IMR-90 (cell line): Measurements from ENCODE around the gene PMS1. TPM values are rescaled to one million over a fixed set of nuclear protein-coding genes. Genes with fewer than 3 reads are reported as not detected.

Experiments
- ATAC-seq: fragments of 200-7000 bp; cut with Tn5 transposase; 2 replicates; pipeline ENCODE4 v1.9.1; 2020; ENCODE audit warnings: low read depth, mild to moderate bottlenecking, moderate library complexity
- BruUV-seq: library from RNA; stranded (reverse); fragments of 400-500 nt; replicated peaks from 2 replicates; lab custom pipeline; 2021; lab: Mats Ljungman, UMichigan
- CTCF ChIA-PET: fragments of 300-600 bp; formaldehyde crosslinking; extraction: SDS; loops from one replicate; lab custom pipeline; 2021; ENCODE audit warnings: antibody characterized with exemption; lab: Yijun Ruan, JAX
- POLR2A ChIA-PET: fragments of 300-600 bp; sonication (Branson Sonifier 250); formaldehyde crosslinking; loops from one replicate; lab custom pipeline; 2022; ENCODE audit warnings: antibody characterized with exemption; ENCODE audit not compliant: unreplicated experiment; lab: Charles Lee
- DNase-seq: peaks from one replicate; pipeline ENCODE4 v3.0.0; 2013
- H2AFZ ChIP-seq: replicated peaks from 2 replicates; pipeline ENCODE3; 2013; ENCODE audit warnings: low read length, mild to moderate bottlenecking; ENCODE audit not compliant: poor library complexity
- H2AK5ac ChIP-seq: 2 replicates; pipeline ENCODE4 v1.6.1; 2013; ENCODE audit warnings: low read depth, low read length, inconsistent platforms
- H2AK9ac ChIP-seq: replicated peaks from 2 replicates; pipeline ENCODE3; 2013; ENCODE audit warnings: mild to moderate bottlenecking, low read depth, low read length, moderate library complexity; ENCODE audit not compliant: poor library complexity
- H2BK120ac ChIP-seq: 2 replicates; pipeline ENCODE4 v1.6.1; 2013; ENCODE audit warnings: low read depth, low read length, inconsistent platforms
- H2BK15ac ChIP-seq: 3 replicates; pipeline ENCODE4 v1.6.1; 2013; ENCODE audit warnings: low read depth, low read length, inconsistent platforms
- H2BK20ac ChIP-seq: 2 replicates; pipeline ENCODE4 v1.6.1; 2013; ENCODE audit warnings: low read depth, mild to moderate bottlenecking, inconsistent platforms, low read length, moderate library complexity
- H2BK5ac ChIP-seq: 2 replicates; pipeline ENCODE4 v1.6.1; 2013; ENCODE audit warnings: mild to moderate bottlenecking, low read depth, low read length, inconsistent platforms; ENCODE audit not compliant: poor library complexity, severe bottlenecking
- H3K14ac ChIP-seq: replicated peaks from 2 replicates; pipeline ENCODE4 v1.6.1; 2013; ENCODE audit warnings: low read depth, low read length, inconsistent platforms
- H3K18ac ChIP-seq: 2 replicates; pipeline ENCODE4 v1.6.1; 2013; ENCODE audit warnings: low read depth, low read length, control low read depth
- H3K23ac ChIP-seq: 2 replicates; pipeline ENCODE4 v1.6.1; 2013; ENCODE audit warnings: low read depth, low read length, inconsistent platforms
- H3K27ac ChIP-seq: 2 replicates; pipeline ENCODE4 v1.5.1; 2013; ENCODE audit warnings: mild to moderate bottlenecking, control low read depth, low read length; ENCODE audit not compliant: insufficient read depth
- H3K27me3 ChIP-seq: 2 replicates; pipeline ENCODE4 v1.6.1; 2013; ENCODE audit warnings: low read length; ENCODE audit not compliant: control insufficient read depth, insufficient read depth
- H3K36me3 ChIP-seq: 2 replicates; pipeline ENCODE4 v1.6.1; 2013; ENCODE audit warnings: low read length, mixed read lengths; ENCODE audit not compliant: control insufficient read depth, insufficient read depth
- H3K4ac ChIP-seq: 2 replicates; pipeline ENCODE4 v1.6.1; 2013; ENCODE audit warnings: low read depth, low read length, inconsistent platforms
- H3K4me1 ChIP-seq: 2 replicates; pipeline ENCODE4 v1.6.1; 2013; ENCODE audit warnings: low read length, mixed read lengths; ENCODE audit not compliant: control insufficient read depth, insufficient read depth
- H3K4me2 ChIP-seq: 2 replicates; pipeline ENCODE4 v1.6.1; 2013; ENCODE audit warnings: low read depth, mild to moderate bottlenecking, control low read depth, low read length, moderate library complexity
- H3K4me3 ChIP-seq: 2 replicates; pipeline ENCODE4 v1.5.1; 2013; ENCODE audit warnings: low read depth, mild to moderate bottlenecking, control low read depth, low read length, moderate library complexity; ENCODE audit not compliant: insufficient read depth
- H3K56ac ChIP-seq: 2 replicates; pipeline ENCODE4 v1.6.1; 2013; ENCODE audit warnings: low read length, inconsistent platforms; ENCODE audit not compliant: insufficient read depth; ENCODE audit errors: extremely low read depth
- H3K79me1 ChIP-seq, 2 experiments: 2 replicates each; pipeline ENCODE4 v1.6.1; 2013; ENCODE audit warnings: low read length in 2 of 2, inconsistent platforms in 1 of 2, low read depth in 1 of 2
- H3K9ac ChIP-seq: 2 replicates; pipeline ENCODE4 v1.6.1; 2013; ENCODE audit warnings: low read depth, low read length, control low read depth
- H3K9me1 ChIP-seq: 2 replicates; pipeline ENCODE4 v1.6.1; 2013; ENCODE audit warnings: low read length, inconsistent platforms; ENCODE audit not compliant: insufficient read depth
- H3K9me3 ChIP-seq: 2 replicates; pipeline ENCODE4 v1.6.1; 2013; ENCODE audit warnings: low read length; ENCODE audit not compliant: control insufficient read depth, insufficient read depth
- H4K20me1 ChIP-seq: 2 replicates; pipeline ENCODE4 v1.6.1; 2013; ENCODE audit warnings: low read length, inconsistent platforms; ENCODE audit not compliant: insufficient read depth
- H4K5ac ChIP-seq: 2 replicates; pipeline ENCODE4 v1.6.1; 2013; ENCODE audit warnings: mild to moderate bottlenecking, low read depth, low read length, control low read depth
- H4K8ac ChIP-seq, 2 experiments: 2 replicates each; pipeline ENCODE4 v1.6.1; 2013; ENCODE audit warnings: low read depth in 2 of 2, low read length in 2 of 2, control low read depth in 1 of 2, inconsistent platforms in 1 of 2
- H4K91ac ChIP-seq: 2 replicates; pipeline ENCODE4 v1.6.1; 2013; ENCODE audit warnings: low read depth, low read length, inconsistent platforms; ENCODE audit not compliant: insufficient read depth
- BHLHE40 ChIP-seq: fragments of 150-350 bp; IDR thresholded peaks from 2 replicates; pipeline ENCODE4 v1.6.1; 2016; ENCODE audit warnings: mild to moderate bottlenecking, low read depth, low read length
- CEBPB ChIP-seq: IDR thresholded peaks from 2 replicates; pipeline ENCODE4 v1.6.1; 2012; ENCODE audit warnings: low read depth, low read length, improper control_type of control experiment
- CHD1 ChIP-seq: IDR thresholded peaks from 2 replicates; pipeline ENCODE4 v1.6.1; 2012; ENCODE audit warnings: low read depth, low read length, improper control_type of control experiment
- FOS ChIP-seq: fragments of 150-350 bp; IDR thresholded peaks from 2 replicates; pipeline ENCODE4 v1.6.1; 2016; ENCODE audit warnings: low read depth, low read length
- MAFK ChIP-seq: IDR thresholded peaks from 2 replicates; pipeline ENCODE4 v1.6.1; 2012; ENCODE audit warnings: low read depth, low read length, improper control_type of control experiment
- MAZ ChIP-seq: IDR thresholded peaks from 2 replicates; pipeline ENCODE4 v1.6.1; 2012; ENCODE audit warnings: low read depth, mild to moderate bottlenecking, low read length, improper control_type of control experiment, moderate library complexity, borderline replicate concordance
- MXI1 ChIP-seq: IDR thresholded peaks from 2 replicates; pipeline ENCODE4 v1.6.1; 2012; ENCODE audit warnings: low read depth, mild to moderate bottlenecking, low read length, moderate library complexity, borderline replicate concordance
- NFE2L2 ChIP-seq: fragments of 150-350 bp; IDR thresholded peaks from 2 replicates; pipeline ENCODE4 v1.6.1; 2016; ENCODE audit warnings: low read depth, mild to moderate bottlenecking, low read length
- POLR2A ChIP-seq: IDR thresholded peaks from 2 replicates; pipeline ENCODE4 v1.6.1; 2012; ENCODE audit warnings: mild to moderate bottlenecking, low read depth, low read length
- RAD21 ChIP-seq: IDR thresholded peaks from 2 replicates; pipeline ENCODE4 v1.6.1; 2012; ENCODE audit warnings: low read length, improper control_type of control experiment
- RCOR1 ChIP-seq: IDR thresholded peaks from 2 replicates; pipeline ENCODE4 v1.6.1; 2012; ENCODE audit warnings: mild to moderate bottlenecking, low read length, improper control_type of control experiment; ENCODE audit not compliant: insufficient replicate concordance
- RFX5 ChIP-seq: IDR thresholded peaks from 2 replicates; pipeline ENCODE4 v1.8.0; 2012; ENCODE audit warnings: low read depth, mild to moderate bottlenecking, low read length, moderate library complexity
- SMC3 ChIP-seq: fragments of 150-350 bp; IDR thresholded peaks from 2 replicates; pipeline ENCODE4 v1.6.1; 2016; ENCODE audit warnings: low read depth, mild to moderate bottlenecking, antibody characterized with exemption, low read length, moderate library complexity
- dilution Hi-C: fragments of 300-500 bp; cut with HindIII; formaldehyde crosslinking; loops from one replicate; pipeline ENCODE4 v1.14.3; 2018; ENCODE audit warnings: low sequenced_read_pairs; ENCODE audit not compliant: unreplicated experiment
- in situ Hi-C: fragments of 300-500 bp; cut with MboI; formaldehyde crosslinking; loops from 3 replicates; pipeline ENCODE4 v1.14.3; 2019; ENCODE audit warnings: low sequenced_read_pairs, inconsistent platforms, mixed read lengths
- intact Hi-C: fragments of 100-400 bp; cut with micrococcal nuclease; formaldehyde crosslinking; loops from 2 replicates; pipeline ENCODE4 v1.10.0; 2022
- polyA plus RNA-seq, 3 experiments: library from polyadenylated mRNA; depleted of rRNA; stranded (reverse); fragments of >200 nt; gene quantifications; 2 replicates each; pipeline ENCODE4 v1.2.3, GENCODE V29; 2012; ENCODE audit warnings: low replicate concordance in 1 of 3
- total RNA-seq: library from RNA; depleted of rRNA; stranded (reverse); fragments of >200 nt; gene quantifications from 2 replicates; pipeline ENCODE4 v1.2.3, GENCODE V29; 2012
- TF ChIP-seq, protein P1 (sequence below): fragments of 150-350 bp; IDR thresholded peaks from 2 replicates; pipeline ENCODE4 v1.6.1; 2017; ENCODE audit warnings: mild to moderate bottlenecking, antibody characterized with exemption, low read length, low read depth
- TF ChIP-seq, protein P2 (sequence below): fragments of 150-350 bp; IDR thresholded peaks from 2 replicates; pipeline ENCODE4 v1.6.1; 2016; ENCODE audit warnings: low read depth, mild to moderate bottlenecking, low read length, moderate library complexity, borderline replicate concordance
- TF ChIP-seq, protein P3 (sequence below): conservative IDR thresholded peaks from 2 replicates; pipeline ENCODE4 v1.5.1; 2012; ENCODE audit warnings: mild to moderate bottlenecking, low read depth, low read length, improper control_type of control experiment

Gene PMS1
- total and polyA plus RNA-seq, 2 of the 4 experiments (the other 2 are of a cell fraction): 8.1 to 10.6 TPM

DNA sequence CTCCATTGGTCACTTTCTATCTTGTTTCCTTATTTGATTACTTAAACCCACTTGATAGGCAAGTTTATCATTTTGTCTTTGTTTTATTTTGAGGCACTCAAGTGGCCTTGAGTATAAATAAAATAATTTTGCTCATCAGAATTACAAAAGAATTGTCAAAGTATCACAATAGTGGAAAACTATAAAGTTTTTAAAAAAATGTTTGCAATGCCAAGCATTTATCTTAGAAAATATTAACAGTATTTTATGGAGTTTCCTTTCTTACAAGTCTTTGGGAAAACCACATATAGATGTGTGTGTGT lies 14.7 kb downstream of the PMS1 start:
- Histone ChIP-seq H2BK15ac (no peak overlapping the region), H3K9me3 (no peaks in the 10 kb centered on the region), H3K27ac (no peak overlapping the region), H3K4ac (no peak overlapping the region), H3K18ac (no peak overlapping the region), H2BK5ac (peak overlapping the region; percentile 77), H3K23ac (no peak overlapping the region), H3K4me3 (no peak overlapping the region), H3K27me3 (no peaks in the 10 kb centered on the region), H2AFZ (no peak overlapping the region), H3K14ac (no peak overlapping the region), H4K8ac (peak overlapping the region in 1 of 2 experiments; percentile 55; a peak in 1 of 4 replicates), H3K9me1 (peaks cover 5% of the 10 kb centered on the region), H2AK5ac (no peak overlapping the region), H3K9ac (no peak overlapping the region), H4K5ac (no peak overlapping the region), H3K56ac (no peak overlapping the region), H3K4me2 (no peak overlapping the region), H3K36me3 (peaks cover 7% of the 10 kb centered on the region), H3K79me1 (peaks cover 12 to 18% of the 10 kb centered on the region in 2 experiments), H2BK20ac (no peak overlapping the region), H3K4me1 (peaks cover 8% of the 10 kb centered on the region; the same call in 1 of the 2 replicates), H4K91ac (no peak overlapping the region), H2AK9ac (no peak overlapping the region), H4K20me1 (no peaks in the 10 kb centered on the region), H2BK120ac (no peak overlapping the region)
- no peak for TF ChIP-seq BHLHE40
- TF ChIP-seq RAD21: no peak
- TF ChIP-seq RCOR1: no peak
- no peak for TF ChIP-seq MXI1
- no peak for TF ChIP-seq NFE2L2
- TF ChIP-seq SMC3: no peak
- no peak for TF ChIP-seq POLR2A
- TF ChIP-seq, protein P1, sequence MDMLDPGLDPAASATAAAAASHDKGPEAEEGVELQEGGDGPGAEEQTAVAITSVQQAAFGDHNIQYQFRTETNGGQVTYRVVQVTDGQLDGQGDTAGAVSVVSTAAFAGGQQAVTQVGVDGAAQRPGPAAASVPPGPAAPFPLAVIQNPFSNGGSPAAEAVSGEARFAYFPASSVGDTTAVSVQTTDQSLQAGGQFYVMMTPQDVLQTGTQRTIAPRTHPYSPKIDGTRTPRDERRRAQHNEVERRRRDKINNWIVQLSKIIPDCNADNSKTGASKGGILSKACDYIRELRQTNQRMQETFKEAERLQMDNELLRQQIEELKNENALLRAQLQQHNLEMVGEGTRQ: no peak
- no peak for TF ChIP-seq FOS
- TF ChIP-seq MAFK: no peak
- TF ChIP-seq, protein P2, sequence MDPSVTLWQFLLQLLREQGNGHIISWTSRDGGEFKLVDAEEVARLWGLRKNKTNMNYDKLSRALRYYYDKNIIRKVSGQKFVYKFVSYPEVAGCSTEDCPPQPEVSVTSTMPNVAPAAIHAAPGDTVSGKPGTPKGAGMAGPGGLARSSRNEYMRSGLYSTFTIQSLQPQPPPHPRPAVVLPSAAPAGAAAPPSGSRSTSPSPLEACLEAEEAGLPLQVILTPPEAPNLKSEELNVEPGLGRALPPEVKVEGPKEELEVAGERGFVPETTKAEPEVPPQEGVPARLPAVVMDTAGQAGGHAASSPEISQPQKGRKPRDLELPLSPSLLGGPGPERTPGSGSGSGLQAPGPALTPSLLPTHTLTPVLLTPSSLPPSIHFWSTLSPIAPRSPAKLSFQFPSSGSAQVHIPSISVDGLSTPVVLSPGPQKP: no peak
- TF ChIP-seq, protein P3, sequence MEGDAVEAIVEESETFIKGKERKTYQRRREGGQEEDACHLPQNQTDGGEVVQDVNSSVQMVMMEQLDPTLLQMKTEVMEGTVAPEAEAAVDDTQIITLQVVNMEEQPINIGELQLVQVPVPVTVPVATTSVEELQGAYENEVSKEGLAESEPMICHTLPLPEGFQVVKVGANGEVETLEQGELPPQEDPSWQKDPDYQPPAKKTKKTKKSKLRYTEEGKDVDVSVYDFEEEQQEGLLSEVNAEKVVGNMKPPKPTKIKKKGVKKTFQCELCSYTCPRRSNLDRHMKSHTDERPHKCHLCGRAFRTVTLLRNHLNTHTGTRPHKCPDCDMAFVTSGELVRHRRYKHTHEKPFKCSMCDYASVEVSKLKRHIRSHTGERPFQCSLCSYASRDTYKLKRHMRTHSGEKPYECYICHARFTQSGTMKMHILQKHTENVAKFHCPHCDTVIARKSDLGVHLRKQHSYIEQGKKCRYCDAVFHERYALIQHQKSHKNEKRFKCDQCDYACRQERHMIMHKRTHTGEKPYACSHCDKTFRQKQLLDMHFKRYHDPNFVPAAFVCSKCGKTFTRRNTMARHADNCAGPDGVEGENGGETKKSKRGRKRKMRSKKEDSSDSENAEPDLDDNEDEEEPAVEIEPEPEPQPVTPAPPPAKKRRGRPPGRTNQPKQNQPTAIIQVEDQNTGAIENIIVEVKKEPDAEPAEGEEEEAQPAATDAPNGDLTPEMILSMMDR: no peak
- no peak for TF ChIP-seq MAZ
- no peak for TF ChIP-seq CEBPB
- no peak for TF ChIP-seq CHD1
- TF ChIP-seq RFX5: no peak
- in situ Hi-C loops: loop anchor here (5.0 kb wide), 1 partner anchor 268 kb away; no protein-coding TSS in a partner anchor
- dilution Hi-C loops: no loop called here
- intact Hi-C loops: no loop called here
- BruUV-seq: no TSS peak
- ATAC-seq (no peak), DNase-seq (no peak)
- ChIA-PET CTCF (interaction anchor here (0.5 to 1.6 kb wide), 10 partner anchors 9 to 275 kb away, joined by 3 to 5 read pairs (median 3); no protein-coding TSS in a partner anchor), POLR2A (no interaction called here)
